GM19025 (cell line): ENCODE data around the gene APCDD1L.
"Not testable (repeated sequence)": the region's sequence is repeated elsewhere in the genome, so short reads cannot be mapped to it uniquely, and the experiment has no call there.

Experiments used
- ATAC-seq: cut with Tn5 transposase; IDR thresholded peaks from one replicate; pipeline ENCODE4 v1.9.1; 2021; ENCODE audit warnings: mild to moderate bottlenecking, low read depth, moderate library complexity; ENCODE audit not compliant: unreplicated experiment

The APCDD1L gene

DNA sequence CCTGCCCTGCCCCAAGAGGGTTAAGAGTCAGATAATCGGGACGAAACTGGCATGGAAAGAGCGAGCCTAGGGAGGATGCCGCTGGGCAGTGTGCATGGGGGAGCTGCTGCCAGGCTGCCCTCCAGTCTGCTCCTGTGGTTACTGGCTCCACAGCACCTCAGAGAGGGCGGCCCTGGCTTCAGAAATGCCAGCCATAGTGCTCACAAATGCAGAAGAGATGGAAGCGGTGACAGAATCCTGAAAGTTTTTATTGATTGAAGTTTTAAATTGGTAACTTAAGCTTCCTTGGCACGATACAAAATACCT, 68.3 kb downstream of the APCDD1L start:
- no peak for ATAC-seq

DNA sequence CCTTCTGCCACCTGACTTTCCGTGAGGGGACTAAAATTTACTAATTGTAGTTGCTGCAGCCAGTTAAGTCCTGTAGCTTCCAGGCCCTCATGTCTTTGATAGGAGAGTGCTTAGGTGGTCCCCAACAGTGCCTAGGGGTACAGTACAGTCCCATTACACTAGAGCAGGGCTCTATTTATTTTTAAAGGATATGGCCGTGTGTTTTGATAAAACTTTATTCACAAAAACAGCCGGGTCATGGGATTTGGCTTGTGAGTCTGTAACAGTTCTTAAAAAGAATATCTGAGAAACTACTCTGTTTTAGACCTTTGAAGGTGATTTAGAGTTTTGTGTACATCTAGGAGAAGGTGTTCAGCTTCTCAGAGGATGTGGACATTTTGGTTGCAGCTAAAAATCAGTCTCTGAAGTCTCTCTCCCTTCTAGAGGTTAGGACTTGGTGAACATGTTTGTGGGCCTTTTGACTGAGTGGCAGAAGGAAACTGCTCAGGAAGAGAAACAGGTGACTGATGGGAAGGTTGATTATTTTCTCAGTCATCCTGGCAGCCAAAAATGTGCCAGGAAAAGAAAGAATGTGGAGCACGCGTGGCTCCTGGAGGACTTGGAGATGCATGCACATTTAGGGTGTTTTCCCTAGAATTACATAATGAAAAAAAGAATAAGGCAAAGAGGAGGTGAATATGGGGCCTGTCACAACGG, 68.8 kb downstream of the APCDD1L start:
- no peak for ATAC-seq

DNA sequence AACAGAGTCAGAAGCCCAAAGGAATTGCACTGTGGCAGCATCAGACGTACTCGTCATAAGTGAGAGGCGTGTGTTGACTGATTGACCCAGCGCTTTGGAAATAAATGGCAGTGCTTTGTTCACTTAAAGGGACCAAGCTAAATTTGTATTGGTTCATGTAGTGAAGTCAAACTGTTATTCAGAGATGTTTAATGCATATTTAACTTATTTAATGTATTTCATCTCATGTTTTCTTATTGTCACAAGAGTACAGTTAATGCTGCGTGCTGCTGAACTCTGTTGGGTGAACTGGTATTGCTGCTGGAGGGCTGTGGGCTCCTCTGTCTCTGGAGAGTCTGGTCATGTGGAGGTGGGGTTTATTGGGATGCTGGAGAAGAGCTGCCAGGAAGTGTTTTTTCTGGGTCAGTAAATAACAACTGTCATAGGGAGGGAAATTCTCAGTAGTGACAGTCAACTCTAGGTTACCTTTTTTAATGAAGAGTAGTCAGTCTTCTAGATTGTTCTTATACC, 70.4 kb downstream of the APCDD1L start:
- ATAC-seq, result no peak

DNA sequence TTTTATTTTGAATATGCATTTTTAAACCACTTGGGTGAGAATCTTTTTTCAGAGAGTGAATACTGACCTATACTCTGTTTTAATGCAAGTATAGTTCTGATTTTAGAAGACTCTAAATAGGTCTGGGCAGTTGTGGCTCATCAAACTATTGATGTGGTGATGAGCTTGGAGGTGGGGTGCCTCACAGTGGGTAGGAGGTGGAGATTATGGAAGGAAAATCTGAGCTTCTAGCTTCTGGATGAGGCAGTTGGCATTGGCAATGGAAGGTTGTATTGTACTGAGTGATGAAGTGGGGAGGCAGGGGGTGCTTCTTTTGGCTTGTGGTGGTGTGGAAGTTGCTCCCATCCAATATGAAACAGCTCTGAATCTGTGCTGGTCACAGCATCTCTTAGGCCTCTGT, 73.5 kb downstream of the APCDD1L start:
- ATAC-seq, result no peak

DNA sequence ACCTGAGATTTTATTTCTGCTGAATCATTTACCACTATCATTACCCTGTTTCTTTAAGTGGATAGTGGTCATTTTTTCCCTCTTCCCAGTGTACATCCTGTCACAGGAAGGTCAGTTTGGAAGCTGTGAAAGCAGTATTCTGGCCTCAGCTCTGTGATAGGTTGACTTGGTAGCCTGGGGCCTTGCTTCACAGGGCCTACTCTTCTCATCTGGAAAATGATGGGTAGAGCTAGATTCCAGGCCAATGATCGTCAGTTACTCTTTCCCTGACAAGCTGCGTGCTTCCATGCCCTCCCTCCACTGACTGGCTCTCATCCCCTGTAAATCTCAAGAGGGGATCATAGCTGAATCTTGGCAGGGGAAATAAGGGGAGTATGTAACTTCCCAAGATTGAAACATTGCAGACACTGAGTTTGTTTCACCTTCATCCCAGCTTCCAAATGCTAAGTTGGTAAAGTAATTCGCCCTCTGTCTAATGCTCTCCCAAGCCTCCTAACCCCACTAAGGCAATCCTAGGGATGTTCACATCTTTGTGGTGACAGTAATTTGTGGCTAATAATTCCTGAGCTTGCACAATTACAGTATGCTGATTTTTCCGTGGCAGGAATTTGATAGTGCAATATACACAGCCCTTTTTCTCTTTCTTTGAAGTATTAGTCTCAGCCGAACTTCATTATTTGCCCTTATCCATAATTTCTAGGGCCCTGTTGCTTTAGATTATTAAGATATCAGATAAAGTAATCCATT, 75.0 kb downstream of the APCDD1L start:
- no peak for ATAC-seq

DNA sequence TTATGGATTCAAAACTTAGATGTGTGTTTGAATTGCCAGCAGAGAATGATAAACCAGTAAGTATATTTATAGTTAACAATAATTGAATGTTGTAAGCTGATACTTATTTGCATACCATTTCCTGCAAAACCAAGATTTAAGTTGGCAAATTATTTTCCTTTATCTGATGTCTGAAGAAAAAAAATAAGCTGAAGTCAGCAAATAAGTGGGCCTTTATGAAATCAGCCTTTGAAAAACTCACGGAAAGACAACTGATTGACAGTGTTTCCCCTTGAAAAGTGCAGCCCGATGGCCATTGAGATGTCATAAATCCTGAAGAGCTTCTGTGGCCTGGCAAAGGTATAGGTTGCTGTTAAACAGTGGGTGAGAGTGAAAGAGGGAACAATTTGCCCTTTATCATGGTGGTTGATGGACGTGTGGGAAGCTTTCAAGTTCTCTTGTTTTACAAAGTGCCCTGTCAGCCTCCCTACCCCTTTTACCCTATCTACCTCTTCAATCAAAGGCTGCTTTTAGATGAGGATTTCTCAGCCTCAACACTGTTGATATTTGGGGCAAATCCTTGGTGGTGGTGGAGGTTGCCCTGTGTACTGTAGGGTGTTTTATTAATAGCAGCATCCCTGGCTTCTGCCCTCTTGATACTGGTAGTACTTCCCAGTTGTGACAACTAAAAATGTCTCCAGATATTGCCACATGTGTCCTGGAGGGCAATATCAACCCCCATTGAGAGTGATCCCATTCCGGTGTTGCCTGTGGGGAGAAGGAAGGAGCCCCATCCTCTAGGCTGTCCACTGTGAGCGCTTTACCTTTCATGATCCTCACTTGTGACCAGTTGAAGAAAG, 76.0 kb downstream of the APCDD1L start:
- ATAC-seq, result no peak

DNA sequence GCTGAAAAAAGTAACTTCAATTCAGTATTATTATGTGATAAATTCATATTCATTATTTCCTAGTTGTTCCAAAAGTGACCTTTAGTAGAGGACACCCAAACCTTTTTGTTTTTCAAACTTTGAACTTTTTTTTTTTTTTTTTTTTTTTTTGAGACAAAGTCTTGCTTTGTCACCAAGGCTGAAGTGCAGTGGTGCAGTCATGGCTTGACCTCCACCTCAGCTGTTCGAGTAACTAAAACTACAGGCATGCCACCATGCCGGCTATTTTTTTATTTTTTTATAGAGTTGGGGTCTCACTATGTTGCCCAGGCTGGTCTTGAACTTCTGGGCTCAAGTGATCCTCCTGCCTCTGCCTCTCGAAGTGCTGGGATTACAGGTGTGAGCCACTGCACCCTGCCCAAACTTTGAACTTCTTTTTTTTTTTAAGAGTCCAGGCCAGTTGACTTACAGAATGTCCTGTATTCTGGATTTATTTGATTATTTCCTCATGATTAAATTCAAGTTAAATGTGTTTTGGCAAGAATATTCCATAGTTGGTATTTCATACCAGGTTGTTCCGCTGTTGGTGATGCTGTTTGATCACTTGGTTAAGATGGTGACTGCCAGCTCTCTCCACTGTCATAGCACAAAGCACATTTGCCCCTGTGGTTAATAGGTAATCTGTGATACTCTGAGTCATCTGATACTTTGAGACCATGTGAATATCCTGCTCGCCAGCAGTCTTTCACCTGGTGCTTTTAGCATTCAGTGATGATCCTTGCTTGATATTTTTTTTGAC, 78.1 kb downstream of the APCDD1L start:
- peak; percentile 72 for ATAC-seq

DNA sequence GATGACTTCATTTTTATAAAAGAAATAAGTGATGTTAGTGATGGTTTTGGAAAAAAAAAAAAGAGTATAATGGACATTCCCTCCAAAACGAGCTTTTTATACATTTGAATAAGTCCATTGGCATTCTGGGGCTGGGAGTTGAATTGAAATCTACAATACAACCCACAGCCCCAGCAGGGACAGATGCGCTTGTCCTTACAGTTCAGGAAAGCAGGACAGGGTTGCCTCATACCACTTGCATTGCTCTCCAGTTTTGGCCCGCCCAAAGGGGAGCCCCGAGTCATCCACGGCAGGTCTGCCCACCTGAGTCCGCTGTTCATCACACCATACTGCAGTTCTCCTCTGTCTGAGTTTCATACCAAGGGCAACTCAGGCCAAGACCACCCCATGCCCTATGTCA, 80.0 kb downstream of the APCDD1L start:
- ATAC-seq, result no peak

DNA sequence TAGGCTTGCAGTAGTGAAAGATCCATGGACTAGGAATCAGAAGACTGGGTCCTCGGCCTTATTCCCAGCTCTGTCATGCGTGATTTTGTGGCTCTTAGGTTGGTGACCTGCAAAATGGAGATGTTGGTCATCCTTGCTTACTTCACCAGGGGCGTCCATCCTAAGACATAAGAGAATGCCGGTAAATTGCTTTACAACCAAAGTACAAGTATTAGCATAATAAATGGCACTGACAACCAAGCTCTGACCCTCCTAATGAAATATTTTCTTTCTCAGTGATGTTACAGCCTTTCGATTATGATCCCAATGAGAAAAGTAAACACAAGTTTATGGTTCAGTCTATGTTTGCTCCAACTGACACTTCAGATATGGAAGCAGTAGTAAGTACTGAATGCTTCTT, 80.9 kb downstream of the APCDD1L start:
- no peak for ATAC-seq

DNA sequence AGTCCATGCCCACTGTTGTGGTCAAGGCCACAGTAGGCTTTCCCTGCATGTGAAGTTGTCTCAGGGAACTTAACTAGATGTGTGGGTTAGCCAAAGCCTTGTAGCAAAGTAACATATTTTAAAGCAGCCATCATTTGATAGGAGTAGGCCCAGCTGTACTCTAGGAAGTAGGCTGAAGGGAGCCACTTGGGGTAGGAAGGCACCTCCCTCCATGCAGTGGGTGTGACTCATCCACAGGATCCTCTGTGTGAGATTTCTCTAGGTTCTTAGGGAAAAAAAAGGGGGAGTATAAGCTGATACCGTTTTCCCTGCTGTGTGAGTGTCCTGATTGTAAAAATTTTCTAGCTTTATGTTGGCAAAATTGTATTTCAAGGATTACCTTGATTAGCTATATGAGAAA, 81.4 kb downstream of the APCDD1L start:
- ATAC-seq, result no peak

DNA sequence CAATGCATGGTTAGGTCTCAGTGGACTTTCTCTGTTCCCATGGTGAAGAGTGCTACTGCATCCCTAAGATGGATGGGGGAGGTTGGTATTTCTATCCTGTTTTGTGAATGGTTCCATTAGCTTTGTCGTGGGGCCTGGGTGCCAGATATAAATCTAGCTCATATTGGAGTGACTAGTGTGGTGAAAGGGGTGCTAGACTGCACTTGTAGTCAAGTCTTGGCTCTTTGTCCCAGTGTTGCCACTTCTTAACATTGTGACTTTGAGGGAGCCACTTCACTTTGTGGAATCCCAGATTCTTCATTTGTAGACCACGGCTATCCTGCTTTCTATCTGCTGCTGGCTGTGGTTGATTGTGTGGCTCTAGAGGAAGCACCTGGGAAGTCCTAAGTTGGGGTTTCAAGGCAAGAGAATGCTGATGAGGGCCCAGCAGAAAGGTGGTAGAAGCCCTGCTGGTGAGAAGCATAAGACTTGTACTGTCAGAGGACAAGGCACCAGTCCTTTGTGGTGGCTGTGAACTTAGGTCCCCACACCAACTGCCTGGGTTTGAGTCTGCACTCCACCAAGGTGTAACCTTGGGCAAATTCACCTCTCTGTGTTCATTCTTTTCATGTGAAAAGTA, 82.1 kb downstream of the APCDD1L start:
- ATAC-seq, result no peak

DNA sequence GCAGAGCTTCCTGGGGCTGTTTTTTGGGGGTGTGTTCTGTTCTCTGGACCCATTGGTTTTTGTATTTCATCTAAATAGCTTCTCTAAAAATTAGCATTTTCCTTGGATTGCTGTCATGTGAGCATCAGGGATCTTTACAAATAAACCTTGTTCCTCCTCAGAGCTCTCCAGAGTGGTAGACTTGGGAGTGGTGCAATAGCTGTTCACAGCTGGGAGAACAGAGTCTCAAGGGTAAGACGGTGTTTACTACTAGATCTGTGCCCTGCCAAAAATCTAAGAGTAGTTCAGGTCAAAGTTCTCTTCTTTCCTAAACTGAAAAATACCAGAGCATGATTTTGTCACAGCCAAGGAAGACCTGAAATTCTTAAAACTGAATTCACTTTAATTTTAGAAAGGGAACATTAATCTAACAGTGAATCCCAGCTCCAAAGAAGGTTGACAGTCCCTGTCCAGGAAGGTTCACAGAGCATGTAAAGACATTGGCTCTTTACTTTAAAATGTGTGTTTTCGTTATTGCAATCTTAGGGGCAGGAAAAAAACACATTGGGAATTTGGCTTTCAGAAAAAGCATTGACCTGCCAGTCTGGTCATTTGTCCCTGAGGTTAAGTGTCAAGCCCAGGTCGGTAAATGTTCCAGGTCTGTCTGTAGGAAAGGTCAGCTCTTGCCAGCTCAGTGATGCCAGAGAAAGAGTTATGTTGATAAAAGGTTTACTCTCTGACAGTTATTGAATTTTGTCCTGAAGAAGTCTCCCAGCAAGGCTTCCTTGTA, 82.8 kb downstream of the APCDD1L start:
- ATAC-seq, result no peak

DNA sequence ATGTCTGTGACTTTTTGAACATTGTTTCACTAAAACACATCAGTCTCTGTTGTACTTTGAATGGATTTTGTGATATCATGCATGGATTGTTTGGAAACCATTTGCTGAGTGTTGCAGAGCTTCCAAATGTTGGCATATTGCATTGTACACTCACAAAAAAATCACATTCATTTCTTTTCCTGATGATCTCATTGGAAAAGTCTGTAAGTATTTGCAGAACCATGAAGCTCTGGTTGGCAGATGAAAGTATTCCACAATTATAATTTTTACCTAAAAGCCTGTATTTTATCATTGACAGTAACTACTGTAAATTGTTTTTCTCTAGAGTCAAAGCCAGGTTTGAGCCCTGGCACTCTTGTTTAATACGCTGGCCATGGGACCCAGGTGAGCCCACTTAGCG, 84.1 kb downstream of the APCDD1L start:
- no peak for ATAC-seq

DNA sequence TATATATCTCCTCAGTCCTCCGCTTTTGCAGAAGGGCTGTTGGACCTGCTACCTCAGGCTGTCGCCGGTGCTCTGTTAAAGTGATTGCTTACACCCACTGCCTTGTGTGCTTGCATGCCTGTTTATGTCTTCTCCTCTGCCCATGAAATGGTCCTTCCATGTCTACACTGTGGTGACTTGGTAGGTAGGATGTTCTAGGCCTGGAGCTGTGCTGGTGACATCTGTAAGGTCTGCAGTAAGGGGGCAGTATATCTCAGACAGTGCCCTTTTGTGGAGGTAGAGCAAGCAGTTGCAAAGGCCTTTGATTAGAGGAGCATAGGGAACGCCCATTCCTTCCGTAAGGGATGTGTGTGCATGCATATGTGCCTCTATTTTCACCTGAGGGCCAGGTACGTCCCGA, 85.9 kb downstream of the APCDD1L start:
- no peak for ATAC-seq

DNA sequence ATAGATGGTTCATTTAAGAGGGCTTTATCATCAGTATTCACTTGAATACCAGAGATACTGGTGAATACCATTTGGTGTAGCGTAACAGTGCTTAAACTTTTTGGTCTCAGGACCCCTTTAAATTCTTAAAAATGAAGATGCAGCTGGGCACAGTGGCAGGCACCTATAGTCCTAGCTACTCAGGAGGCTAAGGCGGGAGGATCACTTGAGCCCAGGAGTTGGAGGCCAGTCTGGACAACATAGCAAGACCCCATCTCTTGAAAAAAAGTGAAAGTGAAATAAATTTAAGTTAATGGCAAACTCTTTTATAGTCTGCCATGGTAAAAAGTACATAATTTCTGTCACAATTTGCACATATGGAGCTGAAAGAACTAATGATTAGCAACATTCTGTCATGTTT, 86.8 kb downstream of the APCDD1L start:
- no peak for ATAC-seq

DNA sequence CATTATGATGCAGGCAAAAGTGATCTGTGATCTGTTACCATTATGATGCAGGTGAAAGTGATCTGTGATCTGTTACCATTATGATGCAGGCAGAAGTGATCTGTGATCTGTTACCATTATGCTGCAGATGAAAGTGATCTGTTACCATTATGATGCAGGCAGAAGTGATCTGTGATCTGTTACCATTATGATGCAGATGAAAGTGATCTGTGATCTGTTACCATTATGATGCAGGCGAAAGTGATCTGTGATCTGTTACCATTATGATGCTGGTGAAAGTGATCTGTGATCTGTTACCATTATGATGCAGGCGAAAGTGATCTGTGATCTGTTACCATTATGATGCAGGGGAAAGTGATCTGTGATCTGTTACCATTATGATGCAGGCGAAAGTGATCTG, 87.6 kb downstream of the APCDD1L start:
- not testable (repeated sequence) for ATAC-seq

DNA sequence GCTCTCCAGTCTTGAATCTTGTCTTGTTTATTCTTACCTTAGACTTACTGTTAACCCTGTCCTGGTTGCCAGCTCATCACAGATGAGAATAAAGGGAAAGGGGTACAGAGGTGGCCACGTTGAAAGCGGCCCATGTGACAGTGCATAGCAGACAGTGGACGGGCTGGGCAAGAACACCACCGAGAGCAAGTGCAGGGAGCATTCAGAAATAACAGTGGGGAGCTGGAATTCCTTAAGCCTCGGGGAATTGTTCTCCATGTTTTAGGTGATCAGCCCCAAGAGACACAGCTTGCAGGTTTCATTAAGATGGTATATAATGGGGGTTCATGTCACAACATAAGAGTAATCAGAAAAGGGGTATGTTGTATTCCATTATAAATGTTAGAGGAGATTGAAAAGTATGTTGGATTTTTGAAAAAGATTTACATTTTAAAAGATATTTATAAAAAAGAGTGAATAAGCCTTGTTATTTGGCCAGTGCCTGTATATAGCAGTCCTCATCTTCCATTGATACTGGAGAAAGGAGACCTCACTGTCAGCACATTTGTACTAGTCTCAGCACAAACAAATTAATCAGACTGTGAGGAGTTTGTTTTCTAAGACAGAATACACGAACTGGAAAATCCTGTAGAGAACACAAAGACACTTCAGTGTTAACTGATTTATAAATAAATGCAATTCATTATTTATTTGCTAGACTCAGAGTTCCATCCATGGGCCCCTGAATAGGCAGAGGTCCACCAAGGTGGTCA, 90.8 kb downstream of the APCDD1L start:
- no peak for ATAC-seq

DNA sequence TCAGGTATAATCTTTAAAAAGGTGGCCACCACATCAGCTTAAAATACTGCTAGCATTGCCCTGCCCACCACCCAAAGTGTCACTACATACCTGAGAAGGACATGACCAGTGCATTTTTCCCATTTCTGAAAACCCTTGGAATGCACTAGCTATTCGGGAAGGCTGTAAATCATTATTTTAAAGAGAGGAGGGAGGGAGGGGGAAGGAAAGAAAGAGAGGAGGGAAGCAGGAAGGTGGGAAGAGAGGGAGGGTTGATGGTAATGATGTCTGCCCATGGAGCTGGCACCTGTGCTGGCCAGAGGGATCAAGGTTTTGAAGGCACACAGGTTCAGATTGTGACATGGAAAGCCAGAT, 93.7 kb downstream of the APCDD1L start:
- no peak for ATAC-seq
